Activated T-cell treated with anti-CD3 and anti-CD28 coated beads for 24 hours (primary cell): ENCODE results near the gene BCKDK.

Experiments used
- DNase-seq: peaks from one replicate; pipeline ENCODE4 v3.0.0-alpha.2; 2020; ENCODE audit warnings: low read depth

Gene BCKDK

GRCh38 chr16:31108035-31108793 lies at the start of gene BCKDK:
Gene BCKDK, plus strand, starts transcription at chr16:31108386. Its CDS starts 838 bp downstream, at chr16:31109224.
- peak; percentile 65 for DNase-seq

- no peak for DNase-seq
Measured at GRCh38 chr16:31061126-31061812, 46.9 kb upstream of the BCKDK start.

GRCh38 chr16:31061813-31062440 lies 46.3 kb upstream of the BCKDK start:
- DNase-seq: no peak

- no peak for DNase-seq
Measured at GRCh38 chr16:31063495-31063842, 44.7 kb upstream of the BCKDK start.

GRCh38 chr16:31063843-31064611 lies 44.2 kb upstream of the BCKDK start:
- DNase-seq: no peak

- no peak for DNase-seq
Measured at GRCh38 chr16:31064882-31065461, 43.2 kb upstream of the BCKDK start.

GRCh38 chr16:31067342-31067741 lies 40.8 kb upstream of the BCKDK start:
- no peak for DNase-seq

GRCh38 chr16:31071861-31072260 lies 36.3 kb upstream of the BCKDK start:
- no peak for DNase-seq

- DNase-seq: no peak
Measured at GRCh38 chr16:31072540-31073141, 35.5 kb upstream of the BCKDK start.

GRCh38 chr16:31073142-31073969 lies 34.8 kb upstream of the BCKDK start:
- DNase-seq: peak; percentile 82

- peak; percentile 97 for DNase-seq
Measured at GRCh38 chr16:31073970-31074813, 34.0 kb upstream of the BCKDK start, which contains the start of the genes ZNF646 and ZNF668. Gene ZNF646, plus strand, starts transcription at chr16:31074422. Its CDS starts 1,903 bp downstream, at chr16:31076325. Gene ZNF668, minus strand, starts transcription at chr16:31074240. Its CDS starts 9,781 bp downstream, at chr16:31064459.

- no peak for DNase-seq
Measured at GRCh38 chr16:31074814-31075183, 33.4 kb upstream of the BCKDK start.

GRCh38 chr16:31076319-31076718 lies 31.9 kb upstream of the BCKDK start:
- DNase-seq: no peak

- no peak for DNase-seq
Measured at GRCh38 chr16:31077024-31077423, 31.2 kb upstream of the BCKDK start.

- no peak for DNase-seq
Measured at GRCh38 chr16:31077592-31078396, 30.4 kb upstream of the BCKDK start.

GRCh38 chr16:31078597-31079341 lies 29.4 kb upstream of the BCKDK start:
- DNase-seq: no peak

GRCh38 chr16:31079342-31079944 lies 28.7 kb upstream of the BCKDK start:
- DNase-seq: no peak
